Colonic mucosa (tissue), 4 donors: ENCODE measurements around the gene PSMC3. TPM values are rescaled to one million over a fixed set of nuclear protein-coding genes. Genes with fewer than 3 reads are reported as not detected.

Source experiments
- DNase-seq: peaks from one replicate; pipeline ENCODE4 v3.0.0-alpha.2; 2020
- H3K27ac ChIP-seq: fragments of 200-600 bp; one replicate; pipeline ENCODE4 v1.8.0; 2021
- H3K27me3 ChIP-seq: fragments of 200-600 bp; one replicate; pipeline ENCODE4 v1.8.0; 2021
- H3K36me3 ChIP-seq: fragments of 200-600 bp; one replicate; pipeline ENCODE4 v1.8.0; 2021
- H3K4me1 ChIP-seq: fragments of 200-600 bp; one replicate; pipeline ENCODE4 v1.8.0; 2021; ENCODE audit warnings: mild to moderate bottlenecking
- H3K4me3 ChIP-seq: fragments of 200-600 bp; one replicate; pipeline ENCODE4 v1.8.0; 2021
- H3K9ac ChIP-seq, 2 donors: one replicate each; pipeline ENCODE4 v1.7.0; 2013; ENCODE audit warnings: control low read depth in 2 of 2, low read depth in 2 of 2, low read length in 2 of 2
- H3K9me3 ChIP-seq: fragments of 200-600 bp; one replicate; pipeline ENCODE4 v1.8.0; 2021
- intact Hi-C: fragments of 100-400 bp; cut with DNase I; formaldehyde crosslinking; loops from one replicate; pipeline ENCODE4 v1.14.1; 2022
- total RNA-seq, 2 donors: library from RNA; stranded (reverse); fragmentation: NEBNext Ultra II Directional in 1 of 2; extraction: Animal tissue kit (Norgen Biotek cat#: 25700) in 1 of 2; gene quantifications; one replicate each; pipeline ENCODE4 v1.2.1, GENCODE V29; 2021
- TF ChIP-seq, protein P1 (sequence below): fragments of 200-600 bp; IDR thresholded peaks from one replicate; pipeline ENCODE4 v1.8.0; 2022; ENCODE audit warnings: antibody characterized with exemption, mild to moderate bottlenecking
- donor health status: healthy.
- donor health status: DM: no; HTN: no; CAD: no.
- donor health status: DM: no; HTN: no; CAD: no.

The PSMC3 gene
- total RNA-seq, 2 donors from 2014 or later = 74.4 to 152 TPM

DNA sequence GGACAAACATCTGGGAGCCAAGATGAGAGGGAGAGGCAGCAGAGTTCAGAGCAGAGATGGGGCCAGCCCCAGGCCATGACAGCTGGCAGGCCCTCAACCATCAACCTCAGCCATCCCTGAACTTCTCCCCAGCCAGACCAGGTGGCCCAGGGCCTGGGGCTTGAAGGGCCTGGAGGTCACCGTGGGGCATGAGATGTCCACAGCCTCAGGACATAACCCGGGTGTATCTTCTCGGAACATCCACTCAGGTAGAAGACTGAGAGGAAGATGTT lies 30.3 kb downstream of the PSMC3 start:
- peaks cover 5% of the 10 kb centered on the region for H3K4me1 ChIP-seq
- H3K27ac ChIP-seq = no peak overlapping the region
- H3K36me3 ChIP-seq = no peaks in the 10 kb centered on the region
- TF ChIP-seq, protein P1, sequence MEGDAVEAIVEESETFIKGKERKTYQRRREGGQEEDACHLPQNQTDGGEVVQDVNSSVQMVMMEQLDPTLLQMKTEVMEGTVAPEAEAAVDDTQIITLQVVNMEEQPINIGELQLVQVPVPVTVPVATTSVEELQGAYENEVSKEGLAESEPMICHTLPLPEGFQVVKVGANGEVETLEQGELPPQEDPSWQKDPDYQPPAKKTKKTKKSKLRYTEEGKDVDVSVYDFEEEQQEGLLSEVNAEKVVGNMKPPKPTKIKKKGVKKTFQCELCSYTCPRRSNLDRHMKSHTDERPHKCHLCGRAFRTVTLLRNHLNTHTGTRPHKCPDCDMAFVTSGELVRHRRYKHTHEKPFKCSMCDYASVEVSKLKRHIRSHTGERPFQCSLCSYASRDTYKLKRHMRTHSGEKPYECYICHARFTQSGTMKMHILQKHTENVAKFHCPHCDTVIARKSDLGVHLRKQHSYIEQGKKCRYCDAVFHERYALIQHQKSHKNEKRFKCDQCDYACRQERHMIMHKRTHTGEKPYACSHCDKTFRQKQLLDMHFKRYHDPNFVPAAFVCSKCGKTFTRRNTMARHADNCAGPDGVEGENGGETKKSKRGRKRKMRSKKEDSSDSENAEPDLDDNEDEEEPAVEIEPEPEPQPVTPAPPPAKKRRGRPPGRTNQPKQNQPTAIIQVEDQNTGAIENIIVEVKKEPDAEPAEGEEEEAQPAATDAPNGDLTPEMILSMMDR = no peak
- intact Hi-C loops = no loop called here
- no peak overlapping the region for H3K4me3 ChIP-seq
- no peak for DNase-seq
- H3K9me3 ChIP-seq = no peaks in the 10 kb centered on the region
- H3K27me3 ChIP-seq = no peaks in the 10 kb centered on the region
- peak overlapping the region in 1 of 2 donors; percentile 78 for H3K9ac ChIP-seq

DNA sequence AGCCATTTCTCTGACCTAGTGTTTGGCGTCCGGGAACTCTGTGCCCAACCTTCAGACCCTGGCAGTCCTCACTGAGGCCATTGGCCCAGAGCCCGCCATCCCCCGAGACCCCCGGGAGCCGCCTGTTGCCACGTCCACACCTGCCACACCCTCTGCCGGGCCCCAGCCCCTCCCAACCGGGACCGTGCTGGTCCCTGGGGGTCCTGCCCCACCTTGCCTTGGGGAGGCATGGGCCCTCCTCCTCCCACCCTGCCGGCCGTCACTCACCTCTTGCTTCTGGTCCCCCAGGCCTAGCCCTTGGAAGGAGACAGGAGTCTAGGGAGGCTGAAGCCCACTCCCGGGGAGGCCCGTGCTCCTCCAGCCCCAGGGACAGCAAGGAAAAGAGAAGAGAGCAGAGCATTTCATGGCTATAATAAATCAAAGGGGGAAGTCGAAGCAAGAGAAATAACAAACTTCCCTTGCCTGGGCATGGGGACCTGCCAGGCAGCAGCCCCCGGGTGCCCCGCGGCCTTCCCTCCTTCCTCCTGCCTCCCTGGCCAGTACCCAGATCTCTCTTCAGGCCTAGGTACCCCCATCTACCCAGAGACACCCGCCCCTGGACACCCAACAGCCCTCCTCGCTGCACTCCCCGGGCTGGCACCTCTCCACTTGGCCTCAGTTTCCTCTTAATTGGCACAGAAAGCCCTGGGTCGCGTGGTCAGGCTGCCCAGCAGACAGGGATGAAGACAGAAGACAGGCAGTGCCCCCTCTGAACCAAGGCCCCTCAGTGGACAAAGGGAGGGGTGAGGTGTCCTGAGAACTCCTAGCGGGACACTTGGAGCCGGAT lies 30.8 kb downstream of the PSMC3 start:
- Histone ChIP-seq H3K9ac (peak overlapping the region; percentile 21 to 78), H3K4me1 (no peaks in the 10 kb centered on the region), H3K36me3 (no peaks in the 10 kb centered on the region), H3K9me3 (no peaks in the 10 kb centered on the region), H3K4me3 (peak overlapping the region; percentile 6), H3K27me3 (no peaks in the 10 kb centered on the region), H3K27ac (peak overlapping the region; percentile 82)
- intact Hi-C loops = no loop called here
- DNase-seq = no peak
- TF ChIP-seq, protein P1 = no peak

DNA sequence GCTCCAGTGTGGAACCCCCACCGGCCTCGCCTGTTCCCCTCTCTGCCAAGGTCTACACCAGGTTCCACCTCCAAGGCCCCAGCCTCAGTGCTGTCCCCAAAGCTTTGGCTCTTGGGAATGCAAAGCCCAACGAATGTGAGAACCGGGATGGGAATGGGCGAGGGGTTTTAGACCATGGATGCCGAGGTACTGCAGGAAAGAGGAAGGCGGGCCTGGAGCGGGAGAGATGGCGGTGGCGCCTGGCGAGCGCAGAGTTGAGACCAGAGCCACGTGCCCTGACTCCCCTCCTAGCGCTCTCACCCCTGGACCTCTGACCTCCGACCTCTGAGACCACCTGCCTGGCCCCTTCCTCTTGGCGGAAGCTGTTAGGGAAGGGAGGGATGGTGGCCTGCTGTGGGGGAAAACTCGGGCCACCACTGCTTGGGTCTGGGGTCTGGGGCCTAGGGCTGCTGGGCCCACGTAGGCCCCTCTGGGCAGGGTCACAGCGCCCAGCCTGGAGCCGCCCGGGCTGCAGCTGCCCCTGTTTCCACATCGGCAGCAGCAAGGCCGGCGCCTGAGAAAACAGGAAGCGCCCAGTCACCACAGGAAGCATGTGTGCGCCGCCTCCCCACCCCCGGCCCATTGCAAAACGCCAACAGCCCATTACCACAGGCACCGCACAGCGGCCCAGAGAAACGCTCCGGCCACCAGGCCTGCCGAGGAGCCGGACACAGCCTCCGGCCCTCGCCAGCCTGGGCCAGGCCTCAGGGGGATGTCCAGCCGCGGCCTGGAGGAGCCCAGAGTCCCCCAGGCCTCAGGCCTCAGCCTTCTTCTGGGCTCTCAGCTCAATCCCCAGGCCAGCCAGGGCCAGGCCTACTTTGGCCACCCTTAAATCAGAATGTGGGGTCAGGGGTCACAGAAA lies 31.7 kb downstream of the PSMC3 start:
- peak overlapping the region; percentile 6 for H3K4me3 ChIP-seq
- no peak for DNase-seq
- TF ChIP-seq, protein P1 = no peak
- no peaks in the 10 kb centered on the region for H3K4me1 ChIP-seq
- no peaks in the 10 kb centered on the region for H3K9me3 ChIP-seq
- no peaks in the 10 kb centered on the region for H3K27me3 ChIP-seq
- intact Hi-C loops = no loop called here
- no peaks in the 10 kb centered on the region for H3K36me3 ChIP-seq
- peak overlapping the region; percentile 82 for H3K27ac ChIP-seq
- peak overlapping the region; percentile 21 to 78 for H3K9ac ChIP-seq

DNA sequence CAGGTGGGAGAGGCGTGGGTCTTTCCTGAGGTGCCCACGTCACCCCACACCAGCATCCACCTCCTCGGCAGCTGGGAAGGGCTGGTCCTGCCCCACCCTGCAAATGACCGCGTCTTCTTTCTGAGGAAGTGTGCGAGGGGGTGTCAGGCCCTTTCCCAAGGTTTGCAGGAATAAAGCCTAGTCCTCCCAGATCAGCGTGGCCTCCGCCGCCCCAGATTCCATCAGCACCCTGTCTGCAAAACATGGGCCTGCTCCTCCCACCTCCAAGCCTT lies 32.3 kb downstream of the PSMC3 start:
- DNase-seq = no peak
- intact Hi-C loops = no loop called here
- Histone ChIP-seq H3K36me3 (no peaks in the 10 kb centered on the region), H3K27me3 (no peaks in the 10 kb centered on the region), H3K4me3 (no peak overlapping the region), H3K9ac (peak overlapping the region in 1 of 2 donors; percentile 45), H3K27ac (peak overlapping the region; percentile 82), H3K4me1 (no peaks in the 10 kb centered on the region), H3K9me3 (no peaks in the 10 kb centered on the region)
- TF ChIP-seq, protein P1 = no peak

DNA sequence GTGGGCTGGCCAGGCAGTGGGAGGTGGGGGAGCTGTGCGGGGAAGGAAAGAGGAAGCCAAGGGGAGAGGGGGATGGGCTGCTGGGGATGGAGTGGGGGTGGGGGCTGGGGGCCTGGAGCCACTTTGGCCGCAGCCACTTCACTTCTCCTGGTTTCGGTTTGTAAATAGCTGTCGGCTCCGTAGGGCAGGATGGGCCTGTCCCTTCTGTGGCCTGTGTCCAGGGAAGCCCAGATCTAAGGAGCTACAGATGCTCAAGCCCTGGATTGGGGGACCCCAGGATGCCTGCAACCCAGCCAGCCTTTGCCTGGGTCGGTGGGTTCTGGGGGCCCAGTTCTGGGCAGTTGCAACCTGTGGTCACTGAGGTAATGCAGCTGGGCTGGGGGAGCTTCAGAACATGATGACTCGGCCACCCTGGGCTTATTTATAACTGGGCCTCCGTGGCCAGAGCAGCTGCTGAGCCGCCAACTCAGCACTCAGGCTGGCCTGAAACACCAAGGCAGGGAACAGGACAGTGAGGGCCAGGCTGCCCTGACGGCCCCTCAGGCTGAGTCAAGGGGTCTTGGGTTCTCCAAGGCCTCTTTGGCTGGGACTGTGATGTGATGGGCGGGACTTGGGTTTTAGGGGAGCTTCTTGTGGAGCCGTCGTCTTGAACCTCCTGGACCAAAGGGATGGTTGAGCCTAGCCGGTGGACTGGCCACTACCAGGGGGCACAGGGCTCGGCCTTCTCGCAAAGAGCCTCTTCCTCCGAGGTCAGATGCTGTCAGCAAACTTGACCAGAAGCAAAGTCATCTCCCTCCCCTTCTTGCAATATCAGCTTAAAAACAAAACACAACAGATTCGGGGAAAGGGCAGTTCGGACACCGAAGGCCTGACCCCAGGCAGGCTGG lies 32.8 kb downstream of the PSMC3 start:
- DNase-seq = no peak
- H3K36me3 ChIP-seq = no peaks in the 10 kb centered on the region
- peak overlapping the region; percentile 82 for H3K27ac ChIP-seq
- intact Hi-C loops = no loop called here
- H3K27me3 ChIP-seq = no peaks in the 10 kb centered on the region
- no peaks in the 10 kb centered on the region for H3K4me1 ChIP-seq
- TF ChIP-seq, protein P1 = no peak
- H3K9ac ChIP-seq = peak overlapping the region in 1 of 2 donors; percentile 45
- no peaks in the 10 kb centered on the region for H3K9me3 ChIP-seq
- no peak overlapping the region for H3K4me3 ChIP-seq
